Lung microvascular endothelial cell (primary cell): Measurements from ENCODE around the gene DAP. TPM values are rescaled to one million over a fixed set of nuclear protein-coding genes. Genes with fewer than 3 reads are reported as not detected.

ENCODE experiments used
- DNase-seq, 2 donors: peaks; one replicate each; pipeline versions ENCODE4 v3.0.0 to v3.0.0-alpha.2; 2010; ENCODE audit warnings: low read depth in 2 of 2
- total RNA-seq: library from RNA; depleted of rRNA; stranded (reverse); fragments of >200 nt; gene quantifications from 2 replicates; pipeline ENCODE4 v1.2.1, GENCODE V29; 2014

The DAP gene
- total RNA-seq, 1 donor from 2014 or later = 16.1 TPM

- no peak for DNase-seq
Observed at GRCh38 chr5:10690460-10691440, 70.3 kb downstream of the DAP start.

GRCh38 chr5:10689391-10690081 lies 71.5 kb downstream of the DAP start:
- DNase-seq = peak; percentile 46 to 64

GRCh38 chr5:10688651-10689171 lies 72.3 kb downstream of the DAP start:
- no peak for DNase-seq

DNA sequence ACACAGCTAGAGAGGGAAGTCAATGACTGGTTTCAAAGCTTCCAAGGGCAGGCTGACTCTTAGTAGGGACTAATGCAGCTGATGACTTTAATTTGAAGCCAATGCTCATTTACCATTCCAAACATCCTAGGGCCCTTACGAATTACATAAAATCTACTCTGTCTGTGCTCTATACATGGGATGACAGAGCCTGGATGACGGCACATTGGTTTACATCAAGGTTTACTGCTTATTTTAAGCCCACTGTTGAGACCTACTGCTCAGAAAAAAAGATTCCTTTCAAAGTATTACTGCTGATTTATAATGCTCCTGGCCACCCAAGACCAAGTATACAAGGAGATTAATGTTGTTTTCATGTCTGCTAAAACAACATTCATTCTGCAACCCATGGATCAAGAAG lies 74.1 kb downstream of the DAP start:
- DNase-seq = no peak

GRCh38 chr5:10685115-10685521 lies 75.9 kb downstream of the DAP start:
- no peak for DNase-seq

DNA sequence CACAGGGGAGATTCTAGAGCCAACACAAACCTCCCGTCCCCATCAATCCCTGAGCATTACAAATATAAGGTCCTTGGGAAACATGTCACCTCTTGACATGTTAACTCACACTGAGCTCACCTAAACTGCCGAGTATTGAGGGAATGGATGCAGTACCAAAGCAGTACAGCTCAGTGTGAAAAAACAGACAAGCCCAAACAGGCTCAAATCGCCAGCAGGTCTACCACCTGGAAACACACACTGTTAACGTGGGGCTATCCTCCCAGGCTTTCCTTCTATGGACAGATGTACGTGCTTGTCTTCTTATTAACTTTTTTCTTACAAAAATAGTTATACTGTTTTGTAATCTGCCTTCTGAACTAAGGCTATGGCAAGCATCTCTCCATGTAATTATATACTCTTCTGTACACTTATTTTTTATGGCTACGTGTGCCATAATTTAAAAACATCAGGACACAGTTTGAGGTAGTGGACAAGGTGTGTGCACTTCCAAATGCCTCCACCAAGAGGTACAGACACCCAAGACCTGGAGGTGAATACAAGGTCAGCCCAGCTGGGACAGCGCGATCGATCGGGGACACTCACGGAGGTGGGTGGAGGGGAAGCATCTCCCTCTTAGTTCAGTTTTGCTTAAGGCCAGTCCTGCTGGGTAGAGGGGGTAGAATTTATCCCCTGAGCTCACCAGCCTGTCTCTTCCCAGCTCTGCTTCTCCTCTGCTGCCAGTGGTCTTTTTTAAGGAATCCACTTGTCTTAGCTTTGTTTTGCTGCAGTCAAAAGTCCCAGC lies 76.5 kb downstream of the DAP start:
- no peak for DNase-seq

DNA sequence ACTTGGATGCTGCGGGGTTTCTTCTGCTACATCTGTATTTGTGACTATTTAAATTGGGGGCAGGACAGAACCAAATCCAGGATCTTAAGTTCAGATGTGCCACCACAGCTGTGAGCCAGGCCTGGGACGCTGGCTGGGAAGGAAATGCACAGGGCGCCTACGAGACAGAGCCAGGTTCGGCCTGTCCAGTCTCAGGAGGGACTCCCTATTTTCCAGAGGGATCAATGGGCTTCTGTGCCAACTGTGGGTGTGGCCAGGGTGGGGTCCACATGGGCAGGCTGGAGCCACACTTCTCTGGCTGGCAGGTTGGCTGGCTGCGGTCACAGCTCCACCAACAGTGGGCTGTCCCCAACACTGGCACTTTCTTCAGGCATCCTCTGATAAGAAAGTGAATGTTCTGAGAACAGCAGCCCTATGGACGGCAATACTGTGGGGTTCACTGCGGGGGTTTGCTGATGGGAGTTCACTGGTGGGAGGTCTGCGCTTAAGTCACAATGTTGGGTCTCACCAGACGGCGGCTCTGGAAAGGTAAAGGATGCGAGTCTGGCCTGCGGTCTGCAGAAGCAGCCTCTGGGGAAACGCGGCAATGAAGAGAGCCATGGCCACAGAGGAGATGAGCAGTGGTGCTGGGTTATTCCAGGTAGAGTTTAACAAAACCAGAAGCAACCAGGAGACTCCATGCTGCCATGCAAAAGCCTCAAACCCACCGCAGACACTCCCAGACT lies 78.1 kb downstream of the DAP start:
- no peak for DNase-seq

DNA sequence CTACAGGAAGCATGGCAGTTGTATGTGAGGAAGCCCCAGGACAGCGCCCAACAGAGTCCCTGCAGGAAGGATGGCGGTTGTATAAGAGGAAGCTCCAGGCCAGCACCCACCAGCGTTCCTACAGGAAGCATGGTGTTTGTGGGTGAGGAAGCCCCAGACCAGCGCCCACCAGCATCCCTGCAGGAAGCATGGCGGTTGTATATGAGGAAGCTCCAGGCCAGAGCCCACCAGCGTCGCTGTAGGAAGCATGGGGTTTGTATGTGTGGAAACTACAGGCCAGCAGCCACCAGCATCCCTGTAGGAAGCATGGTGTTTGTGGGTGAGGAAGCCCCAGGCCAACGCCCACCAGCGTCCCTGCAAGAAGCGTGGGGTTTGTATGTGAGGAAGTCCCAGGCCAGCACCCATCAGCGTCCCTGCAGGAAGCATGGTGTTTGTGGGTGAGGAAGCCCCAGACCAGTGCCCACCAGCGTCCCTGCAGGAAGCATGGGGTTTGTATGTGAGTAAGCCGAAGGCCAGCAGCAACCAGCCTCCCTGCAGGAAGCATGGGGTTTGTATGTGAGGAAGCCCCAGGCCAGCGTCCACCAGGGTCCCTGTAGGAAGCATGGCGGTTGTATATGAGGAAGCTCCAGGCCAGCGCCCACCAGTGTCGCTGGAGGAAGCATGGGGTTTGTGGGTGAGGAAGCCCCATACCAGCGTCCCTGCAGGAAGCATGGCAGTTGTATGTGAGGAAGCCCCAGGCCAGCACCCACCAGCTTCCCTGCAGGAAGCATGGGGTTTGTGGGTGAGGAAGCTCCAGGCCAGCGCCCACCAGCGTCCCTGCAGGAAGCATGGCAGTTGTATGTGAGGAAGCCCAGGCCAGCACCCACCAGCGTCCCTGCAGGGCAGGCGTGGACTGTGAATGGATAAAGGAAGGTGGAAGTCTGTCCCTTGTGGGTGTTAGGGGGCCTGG lies 79.0 kb downstream of the DAP start:
- no peak for DNase-seq

GRCh38 chr5:10680876-10681481 lies 80.1 kb downstream of the DAP start:
- no peak for DNase-seq

- no peak for DNase-seq
Observed at GRCh38 chr5:10679336-10679988, 81.6 kb downstream of the DAP start.

GRCh38 chr5:10678244-10678643 lies 82.8 kb downstream of the DAP start:
- no peak for DNase-seq

- no peak for DNase-seq
Observed at GRCh38 chr5:10677533-10677932, 83.5 kb downstream of the DAP start.

DNA sequence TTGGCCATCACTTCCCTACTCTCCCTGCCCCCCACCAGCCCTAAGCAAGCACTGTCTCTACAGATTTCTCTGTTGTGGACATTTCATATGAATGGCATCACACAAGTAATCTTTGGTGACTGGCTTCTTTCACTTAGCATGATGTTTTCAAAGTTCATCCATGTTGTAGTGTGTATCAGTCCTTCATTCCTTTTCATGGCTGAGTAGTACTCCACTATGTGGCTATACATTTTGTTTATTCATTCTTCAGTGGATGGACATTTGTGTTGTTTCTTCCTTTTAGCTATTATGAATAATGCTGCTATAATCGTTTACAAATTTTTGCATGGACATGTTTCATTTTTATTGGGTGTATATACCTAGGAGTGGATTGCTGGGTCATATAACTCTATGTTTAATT lies 84.1 kb downstream of the DAP start:
- DNase-seq = no peak

- no peak for DNase-seq
Observed at GRCh38 chr5:10676224-10676623, 84.8 kb downstream of the DAP start.

DNA sequence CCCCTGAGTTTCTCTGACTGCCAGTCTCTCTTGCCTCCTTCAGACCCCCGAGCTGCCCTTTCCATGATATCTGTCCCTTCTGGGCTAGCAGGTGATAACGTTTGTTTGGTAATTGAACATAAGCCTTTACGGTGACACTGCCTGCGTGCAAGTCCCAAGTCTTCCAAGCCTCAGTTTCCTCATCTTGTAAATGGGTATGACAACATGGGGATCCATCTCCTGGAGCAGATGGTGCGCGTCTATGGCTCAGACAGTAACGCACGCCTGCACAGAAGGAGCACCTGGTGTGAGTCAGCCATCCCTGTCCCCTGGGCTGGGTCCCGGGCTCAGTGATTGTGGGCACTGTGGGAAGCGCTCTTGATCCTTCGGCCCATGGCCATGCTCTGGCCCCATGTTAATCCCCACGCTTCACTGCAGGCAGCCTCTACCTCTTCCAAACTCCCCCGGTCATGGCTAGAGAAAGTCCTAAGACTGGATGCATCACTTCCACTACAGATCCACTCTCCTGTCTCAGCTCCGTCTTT lies 85.8 kb downstream of the DAP start:
- no peak for DNase-seq

DNA sequence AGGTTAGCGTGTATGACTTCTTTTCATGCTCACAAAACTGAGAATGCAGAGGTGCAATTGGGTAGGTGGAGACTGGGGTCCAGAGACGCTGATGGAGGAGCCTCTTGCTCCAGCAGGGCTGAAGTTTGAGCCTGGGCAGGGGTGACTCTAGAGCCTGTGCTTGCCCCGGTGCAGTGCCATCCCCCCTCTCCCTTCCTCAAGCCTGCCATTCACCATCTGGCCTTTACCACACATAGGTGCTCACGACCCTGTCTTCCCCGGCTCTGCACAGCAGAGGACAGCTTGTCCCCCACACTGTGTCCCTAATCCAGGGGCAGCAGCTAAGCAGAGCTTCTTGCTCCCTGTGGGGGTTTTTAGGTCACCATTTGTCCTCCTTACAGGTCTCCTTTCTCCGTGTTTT lies 86.5 kb downstream of the DAP start:
- DNase-seq = no peak

DNA sequence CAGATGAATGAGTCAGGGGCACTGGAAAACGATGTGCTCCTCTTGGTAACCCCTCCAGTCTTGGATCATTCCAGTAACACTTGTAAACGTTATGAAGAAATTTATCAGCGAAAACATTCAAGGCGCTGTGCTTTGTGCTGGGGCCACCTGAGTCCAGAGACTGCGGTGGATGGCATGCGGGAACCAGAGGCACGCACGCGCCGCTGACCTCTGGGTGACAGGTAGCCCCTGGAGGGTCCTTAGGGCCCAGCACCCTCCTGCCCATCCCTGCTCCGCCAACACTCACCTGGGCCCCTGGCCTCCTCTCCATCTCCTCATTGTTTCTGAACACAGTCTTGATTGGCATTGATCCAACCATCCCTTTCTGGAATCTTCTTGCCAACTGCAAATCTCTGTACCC lies 86.9 kb downstream of the DAP start:
- DNase-seq = no peak

GRCh38 chr5:10673407-10673806 lies 87.6 kb downstream of the DAP start:
- DNase-seq = no peak

- DNase-seq = no peak
Observed at GRCh38 chr5:10673017-10673389, 88.0 kb downstream of the DAP start.
